ENCODE measurements around the gene TBX18.
A peak's percentile ranks its signal among the peaks of the same experiment; 100 is the strongest.

The TBX18 gene

GRCh38 chr6:84763003-84763885 is 1.2 kb downstream of the TBX18 start:
- Histone ChIP-seq H3K27ac (ENCODE audit: extremely low read depth, low read depth, low read length) (peak overlapping the region; percentile 97), H3K4me1 (ENCODE audit: control insufficient read depth, insufficient read depth, low read length) (peaks cover 6% of the 10 kb centered on the region; the same call in 1 of the 2 replicates), H3K36me3 (ENCODE audit: control insufficient read depth in 2 of 2, insufficient read depth in 1 of 2, low read length in 2 of 2) (peaks cover 8 to 14% of the 10 kb centered on the region in 2 experiments), H3K9me3 (ENCODE audit: control insufficient read depth, insufficient read depth, low read depth, low read length) (no peaks in the 10 kb centered on the region), H3K4me3 (ENCODE audit: low read depth, low read length) (peak overlapping the region; percentile 59)
- CTCF ChIA-PET: interaction anchor here (0.8 to 2.2 kb wide), 5 partner anchors 11 to 341 kb away, joined by 4 to 10 read pairs (median 5); no protein-coding TSS in a partner anchor
- POLR2A ChIA-PET: interaction anchor here (0.5 to 5.4 kb wide), 7 partner anchors 10 to 915 kb away, joined by 3 to 69 read pairs (median 4); no protein-coding TSS in a partner anchor
- TF ChIP-seq, protein P1, sequence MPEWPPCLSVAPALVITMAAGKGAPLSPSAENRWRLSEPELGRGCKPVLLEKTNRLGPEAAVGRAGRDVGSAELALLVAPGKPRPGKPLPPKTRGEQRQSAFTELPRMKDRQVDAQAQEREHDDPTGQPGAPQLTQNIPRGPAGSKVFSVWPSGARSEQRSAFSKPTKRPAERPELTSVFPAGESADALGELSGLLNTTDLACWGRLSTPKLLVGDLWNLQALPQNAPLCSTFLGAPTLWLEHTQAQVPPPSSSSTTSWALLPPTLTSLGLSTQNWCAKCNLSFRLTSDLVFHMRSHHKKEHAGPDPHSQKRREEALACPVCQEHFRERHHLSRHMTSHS (tag by site-specific recombination; IDR thresholded peaks at IDR 0.05): no peak
- TF ChIP-seq EGR2 (tag by site-specific recombination; IDR thresholded peaks at IDR 0.05; ENCODE audit: low read depth) (peak; percentile 90), ZFP69B (tag by site-specific recombination; IDR thresholded peaks at IDR 0.05) (peak; percentile 88), GLI2 (tag by site-specific recombination; IDR thresholded peaks at IDR 0.05; ENCODE audit: borderline replicate concordance, low read depth) (no peak), ZSCAN16 (tag by site-specific recombination; IDR thresholded peaks at IDR 0.05) (no peak; the same call in 1 of the 2 replicates), GLIS1 (tag by site-specific recombination; IDR thresholded peaks at IDR 0.05) (no peak), ZNF514 (tag by site-specific recombination; IDR thresholded peaks at IDR 0.05) (no peak), ZNF571 (tag by site-specific recombination; IDR thresholded peaks at IDR 0.05) (no peak), BCL11A (tag by site-specific recombination; IDR thresholded peaks at IDR 0.05; ENCODE audit: low read depth) (no peak), ZNF280C (tag by site-specific recombination; IDR thresholded peaks at IDR 0.05) (no peak), ZNF24 (tag by site-specific recombination; IDR thresholded peaks at IDR 0.05) (peak; percentile 15; the same call in 1 of the 2 replicates), ZNF664 (tag by site-specific recombination; IDR thresholded peaks at IDR 0.05) (no peak), ZNF175 (tag by site-specific recombination; IDR thresholded peaks at IDR 0.05) (no peak), ZNF350 (tag by site-specific recombination; IDR thresholded peaks at IDR 0.05) (no peak), ZNF341 (tag by site-specific recombination; IDR thresholded peaks at IDR 0.05; ENCODE audit: low read depth) (peak; percentile 78), ZSCAN18 (tag by site-specific recombination; IDR thresholded peaks at IDR 0.05) (no peak), ZNF394 (tag by site-specific recombination; IDR thresholded peaks at IDR 0.05; ENCODE audit: borderline replicate concordance) (0 out of 2 replicates have a peak, but pooled peaks have one; percentile 17), ZNF121 (tag by site-specific recombination; IDR thresholded peaks at IDR 0.05) (0 out of 2 replicates have a peak, but pooled peaks have one; percentile 33), ZNF521 (tag by site-specific recombination; IDR thresholded peaks at IDR 0.05) (no peak), ZNF416 (tag by site-specific recombination; IDR thresholded peaks at IDR 0.05) (no peak), ZFP37 (tag by site-specific recombination; IDR thresholded peaks at IDR 0.05) (peak; percentile 87; the same call in 1 of the 2 replicates), ZNF132 (tag by site-specific recombination; IDR thresholded peaks at IDR 0.05; ENCODE audit: borderline replicate concordance) (no peak)
- TF ChIP-seq, protein P2, sequence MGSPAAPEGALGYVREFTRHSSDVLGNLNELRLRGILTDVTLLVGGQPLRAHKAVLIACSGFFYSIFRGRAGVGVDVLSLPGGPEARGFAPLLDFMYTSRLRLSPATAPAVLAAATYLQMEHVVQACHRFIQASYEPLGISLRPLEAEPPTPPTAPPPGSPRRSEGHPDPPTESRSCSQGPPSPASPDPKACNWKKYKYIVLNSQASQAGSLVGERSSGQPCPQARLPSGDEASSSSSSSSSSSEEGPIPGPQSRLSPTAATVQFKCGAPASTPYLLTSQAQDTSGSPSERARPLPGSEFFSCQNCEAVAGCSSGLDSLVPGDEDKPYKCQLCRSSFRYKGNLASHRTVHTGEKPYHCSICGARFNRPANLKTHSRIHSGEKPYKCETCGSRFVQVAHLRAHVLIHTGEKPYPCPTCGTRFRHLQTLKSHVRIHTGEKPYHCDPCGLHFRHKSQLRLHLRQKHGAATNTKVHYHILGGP (tag by site-specific recombination; IDR thresholded peaks at IDR 0.05): no peak
- TF ChIP-seq, protein P3, sequence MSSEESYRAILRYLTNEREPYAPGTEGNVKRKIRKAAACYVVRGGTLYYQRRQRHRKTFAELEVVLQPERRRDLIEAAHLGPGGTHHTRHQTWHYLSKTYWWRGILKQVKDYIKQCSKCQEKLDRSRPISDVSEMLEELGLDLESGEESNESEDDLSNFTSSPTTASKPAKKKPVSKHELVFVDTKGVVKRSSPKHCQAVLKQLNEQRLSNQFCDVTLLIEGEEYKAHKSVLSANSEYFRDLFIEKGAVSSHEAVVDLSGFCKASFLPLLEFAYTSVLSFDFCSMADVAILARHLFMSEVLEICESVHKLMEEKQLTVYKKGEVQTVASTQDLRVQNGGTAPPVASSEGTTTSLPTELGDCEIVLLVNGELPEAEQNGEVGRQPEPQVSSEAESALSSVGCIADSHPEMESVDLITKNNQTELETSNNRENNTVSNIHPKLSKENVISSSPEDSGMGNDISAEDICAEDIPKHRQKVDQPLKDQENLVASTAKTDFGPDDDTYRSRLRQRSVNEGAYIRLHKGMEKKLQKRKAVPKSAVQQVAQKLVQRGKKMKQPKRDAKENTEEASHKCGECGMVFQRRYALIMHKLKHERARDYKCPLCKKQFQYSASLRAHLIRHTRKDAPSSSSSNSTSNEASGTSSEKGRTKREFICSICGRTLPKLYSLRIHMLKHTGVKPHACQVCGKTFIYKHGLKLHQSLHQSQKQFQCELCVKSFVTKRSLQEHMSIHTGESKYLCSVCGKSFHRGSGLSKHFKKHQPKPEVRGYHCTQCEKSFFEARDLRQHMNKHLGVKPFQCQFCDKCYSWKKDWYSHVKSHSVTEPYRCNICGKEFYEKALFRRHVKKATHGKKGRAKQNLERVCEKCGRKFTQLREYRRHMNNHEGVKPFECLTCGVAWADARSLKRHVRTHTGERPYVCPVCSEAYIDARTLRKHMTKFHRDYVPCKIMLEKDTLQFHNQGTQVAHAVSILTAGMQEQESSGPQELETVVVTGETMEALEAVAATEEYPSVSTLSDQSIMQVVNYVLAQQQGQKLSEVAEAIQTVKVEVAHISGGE (tag by site-specific recombination; conservative IDR thresholded peaks at IDR 0.05; ENCODE audit: low read depth): 0 out of 2 replicates have a peak, but pooled peaks have one; percentile 32
- TF ChIP-seq, protein P4, sequence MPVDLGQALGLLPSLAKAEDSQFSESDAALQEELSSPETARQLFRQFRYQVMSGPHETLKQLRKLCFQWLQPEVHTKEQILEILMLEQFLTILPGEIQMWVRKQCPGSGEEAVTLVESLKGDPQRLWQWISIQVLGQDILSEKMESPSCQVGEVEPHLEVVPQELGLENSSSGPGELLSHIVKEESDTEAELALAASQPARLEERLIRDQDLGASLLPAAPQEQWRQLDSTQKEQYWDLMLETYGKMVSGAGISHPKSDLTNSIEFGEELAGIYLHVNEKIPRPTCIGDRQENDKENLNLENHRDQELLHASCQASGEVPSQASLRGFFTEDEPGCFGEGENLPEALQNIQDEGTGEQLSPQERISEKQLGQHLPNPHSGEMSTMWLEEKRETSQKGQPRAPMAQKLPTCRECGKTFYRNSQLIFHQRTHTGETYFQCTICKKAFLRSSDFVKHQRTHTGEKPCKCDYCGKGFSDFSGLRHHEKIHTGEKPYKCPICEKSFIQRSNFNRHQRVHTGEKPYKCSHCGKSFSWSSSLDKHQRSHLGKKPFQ (tag by site-specific recombination; IDR thresholded peaks at IDR 0.05): no peak
